Peyer's patch (tissue), 4 donors: ENCODE data around the gene STAT4.

Experiments used
- POLR2A ChIP-seq, 2 donors: fragments of 450-650 bp; IDR thresholded peaks; one replicate each; pipeline ENCODE4 v1.5.1; 2017; ENCODE audit warnings: antibody characterized with exemption in 2 of 2, mild to moderate bottlenecking in 2 of 2, moderate library complexity in 2 of 2
- TF ChIP-seq, protein P1 (sequence below), 6 experiments: fragments of 450-650 bp in 4 of 6; fragments of 200-600 bp in 2 of 6; sonication (generic) in 1 of 6; IDR thresholded peaks; one replicate each; pipeline ENCODE4 v1.5.1; 2017 to 2019; ENCODE audit warnings: antibody characterized with exemption in 6 of 6, mild to moderate bottlenecking in 3 of 6, moderate library complexity in 1 of 6

DNA sequence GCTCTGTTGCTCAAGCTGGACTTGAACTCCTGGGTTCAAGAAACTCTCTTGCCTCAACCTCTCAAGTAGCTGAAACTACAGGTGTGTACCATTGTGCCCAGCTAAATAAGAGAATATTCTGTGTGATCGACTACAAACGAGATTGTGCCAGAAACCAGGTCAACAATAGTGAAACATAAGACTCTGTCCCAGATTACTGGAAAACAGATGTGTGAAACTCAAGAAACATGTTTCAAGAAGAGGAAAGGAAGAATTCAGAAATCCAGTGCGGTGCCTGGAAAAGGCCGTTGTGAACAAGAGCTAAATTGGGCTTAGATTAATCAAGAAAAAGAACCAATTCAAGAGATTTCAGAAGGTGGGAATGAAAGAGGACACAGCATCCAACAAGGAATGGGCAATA is 113.4 kb downstream of the STAT4 start:
- TF ChIP-seq POLR2A (IDR thresholded peaks at IDR 0.05): no peak
- TF ChIP-seq, protein P1, sequence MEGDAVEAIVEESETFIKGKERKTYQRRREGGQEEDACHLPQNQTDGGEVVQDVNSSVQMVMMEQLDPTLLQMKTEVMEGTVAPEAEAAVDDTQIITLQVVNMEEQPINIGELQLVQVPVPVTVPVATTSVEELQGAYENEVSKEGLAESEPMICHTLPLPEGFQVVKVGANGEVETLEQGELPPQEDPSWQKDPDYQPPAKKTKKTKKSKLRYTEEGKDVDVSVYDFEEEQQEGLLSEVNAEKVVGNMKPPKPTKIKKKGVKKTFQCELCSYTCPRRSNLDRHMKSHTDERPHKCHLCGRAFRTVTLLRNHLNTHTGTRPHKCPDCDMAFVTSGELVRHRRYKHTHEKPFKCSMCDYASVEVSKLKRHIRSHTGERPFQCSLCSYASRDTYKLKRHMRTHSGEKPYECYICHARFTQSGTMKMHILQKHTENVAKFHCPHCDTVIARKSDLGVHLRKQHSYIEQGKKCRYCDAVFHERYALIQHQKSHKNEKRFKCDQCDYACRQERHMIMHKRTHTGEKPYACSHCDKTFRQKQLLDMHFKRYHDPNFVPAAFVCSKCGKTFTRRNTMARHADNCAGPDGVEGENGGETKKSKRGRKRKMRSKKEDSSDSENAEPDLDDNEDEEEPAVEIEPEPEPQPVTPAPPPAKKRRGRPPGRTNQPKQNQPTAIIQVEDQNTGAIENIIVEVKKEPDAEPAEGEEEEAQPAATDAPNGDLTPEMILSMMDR (IDR thresholded peaks at IDR 0.05): no peak
